ENCODE measurements around the gene SH2B3.
"Not testable (repeated sequence)": the region's sequence is repeated elsewhere in the genome, so short reads cannot be mapped to it uniquely, and the experiment has no call there.

The SH2B3 gene

DNA sequence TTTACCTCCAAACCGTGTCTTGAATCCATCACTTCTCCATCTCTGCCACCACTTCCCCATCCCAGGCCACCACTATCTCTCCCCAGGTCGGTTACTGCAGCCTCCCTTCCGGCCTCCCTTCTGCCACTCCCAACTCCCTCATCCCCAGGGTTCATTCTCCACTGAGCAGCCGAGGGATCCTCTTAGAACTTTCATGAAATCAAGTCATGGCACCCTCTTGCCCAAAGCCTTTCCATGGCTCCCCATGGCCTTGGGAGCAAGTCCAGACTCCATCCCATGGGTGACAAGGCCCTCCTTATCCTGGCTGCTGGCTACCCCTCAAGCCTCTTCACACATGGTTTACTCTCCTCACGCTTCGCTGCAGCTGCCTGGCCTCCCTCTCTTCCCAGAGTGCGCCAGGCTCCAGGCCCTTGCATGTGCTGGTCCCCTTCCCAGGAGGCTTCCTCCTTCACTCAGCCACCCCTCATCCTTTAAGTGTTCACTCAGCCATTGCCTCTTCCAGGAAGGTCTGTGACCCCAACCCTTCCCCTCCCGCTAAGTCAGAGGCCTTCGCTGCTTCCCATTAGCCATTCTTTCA lies 17.9 kb upstream of the SH2B3 start:
- DNase-seq, result no peak

DNA sequence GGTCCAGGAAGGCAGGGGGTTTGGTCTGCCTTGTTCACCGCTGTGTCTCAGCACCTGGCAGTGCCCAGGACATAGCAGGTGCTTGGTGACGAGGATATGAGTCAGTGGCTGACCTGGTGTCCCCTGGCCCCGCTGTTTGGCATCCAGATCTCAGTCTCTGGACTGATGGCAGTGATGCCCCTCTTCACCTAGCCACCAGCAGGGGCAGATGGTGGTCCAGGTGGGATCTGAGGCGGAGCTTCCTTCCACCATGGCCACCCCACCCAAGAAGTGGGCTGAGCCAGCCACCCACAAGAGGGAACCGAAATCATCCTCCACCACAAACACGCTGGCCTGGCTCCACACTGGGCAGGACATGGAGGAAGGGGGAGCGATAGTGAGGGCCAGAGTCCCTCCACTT lies 16.1 kb upstream of the SH2B3 start:
- DNase-seq, result no peak

DNA sequence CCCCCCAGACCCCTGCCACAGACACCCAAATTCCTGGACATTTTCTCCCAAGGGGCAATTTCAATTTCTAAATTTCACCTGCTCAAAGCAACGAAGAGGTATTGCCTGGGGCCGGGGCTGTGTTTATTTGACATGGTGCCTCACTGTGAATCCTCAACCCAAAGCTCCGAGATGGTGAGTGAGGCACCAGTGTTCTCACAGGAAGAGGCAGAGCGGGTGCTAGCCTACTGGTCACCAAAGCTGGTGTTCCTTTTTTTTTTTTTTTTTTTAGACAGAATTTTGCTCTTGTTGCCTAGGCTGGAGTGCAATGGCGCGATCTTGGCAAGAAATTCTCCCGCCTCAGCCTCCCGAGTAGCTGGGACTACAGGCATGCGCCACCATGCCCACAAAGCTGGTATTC lies 14.8 kb upstream of the SH2B3 start:
- DNase-seq, result no peak

DNA sequence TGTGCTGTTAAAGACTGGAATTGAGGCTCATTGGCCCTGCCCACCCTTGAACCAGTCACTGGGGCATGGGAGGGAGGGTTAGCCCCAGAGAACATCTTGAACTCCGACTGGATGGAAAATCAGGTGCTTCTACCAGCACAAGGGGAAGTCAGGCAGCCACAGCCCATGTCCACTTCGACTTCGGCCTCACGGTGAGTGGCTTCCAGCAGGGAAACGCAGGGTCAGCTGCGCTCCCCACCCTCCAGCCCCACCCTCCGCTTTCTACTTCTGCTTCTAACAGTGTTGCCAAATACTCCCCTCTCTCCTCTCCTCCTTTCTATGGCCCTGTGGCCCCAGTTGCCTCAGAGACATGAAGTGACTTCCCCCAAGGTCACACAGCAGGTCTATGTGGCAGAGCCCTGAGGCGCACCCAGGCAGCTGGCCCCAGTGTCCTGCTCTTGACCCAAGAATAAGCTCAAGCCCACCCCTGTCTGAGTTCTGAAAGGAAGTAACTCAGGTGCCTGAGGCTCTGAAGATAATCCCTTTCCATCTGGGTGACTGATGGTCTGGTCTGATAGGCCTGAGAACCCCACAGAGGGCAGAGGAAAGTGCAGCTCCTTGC lies 11.9 kb upstream of the SH2B3 start:
- no peak for DNase-seq

DNA sequence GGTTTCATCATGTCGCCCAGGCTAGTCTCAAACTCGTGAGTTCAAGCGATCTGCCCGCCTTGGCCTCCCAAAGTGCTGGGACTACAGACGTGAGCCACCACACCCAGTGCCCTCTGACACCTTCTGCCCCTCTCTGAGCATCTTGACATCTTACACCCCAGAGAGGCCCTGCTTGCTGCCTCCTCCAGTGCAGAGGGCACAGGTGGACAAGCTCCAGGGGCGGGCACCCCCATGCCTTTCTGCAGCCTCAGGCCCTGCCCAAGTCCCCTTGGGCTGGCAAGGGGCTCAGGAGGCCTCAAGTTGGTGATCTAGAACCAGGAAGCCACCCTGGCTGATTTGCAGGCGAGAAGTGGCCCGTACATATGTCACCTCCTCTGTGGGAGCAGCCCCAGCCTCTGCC lies 11.2 kb upstream of the SH2B3 start:
- no peak for DNase-seq

DNA sequence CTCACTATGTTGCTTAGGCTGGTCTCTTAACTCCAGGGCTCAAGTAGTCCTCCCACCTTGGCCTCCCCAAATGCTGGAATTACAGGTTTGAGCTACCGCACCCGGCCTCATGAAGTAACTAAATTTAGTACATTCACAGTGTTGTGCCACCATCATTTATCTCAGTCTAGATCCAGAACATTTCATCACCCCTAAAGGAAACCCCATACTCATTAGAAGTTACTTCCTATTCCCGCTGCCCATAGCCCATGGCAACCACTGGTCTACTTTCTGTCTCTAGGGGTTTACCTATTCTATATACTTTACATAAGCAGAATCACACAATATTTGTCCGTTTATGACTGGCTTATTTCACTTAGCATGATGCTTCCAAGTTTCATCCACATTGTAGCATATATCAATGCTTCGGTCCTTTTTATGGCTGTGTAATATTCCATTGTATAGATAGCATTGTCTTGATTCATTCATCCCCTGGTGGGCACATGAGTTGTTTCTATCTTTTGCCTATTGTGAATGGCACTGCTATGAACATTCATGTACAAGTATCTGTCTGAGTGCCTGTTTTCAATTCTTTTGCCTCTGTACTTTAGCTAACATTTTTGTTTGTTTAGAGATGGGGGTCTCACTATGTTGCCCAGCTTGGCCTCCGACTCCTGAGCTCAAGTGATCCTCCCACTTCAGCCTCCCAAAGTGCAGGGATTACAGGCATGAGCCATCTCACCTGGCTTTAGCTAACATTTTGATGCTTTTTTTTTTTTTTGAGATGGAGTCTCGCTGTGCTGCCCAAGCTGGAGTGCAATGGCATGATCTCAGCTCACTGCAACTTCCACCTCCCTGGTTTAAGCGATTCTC lies 10.2 kb upstream of the SH2B3 start:
- DNase-seq, result no peak

DNA sequence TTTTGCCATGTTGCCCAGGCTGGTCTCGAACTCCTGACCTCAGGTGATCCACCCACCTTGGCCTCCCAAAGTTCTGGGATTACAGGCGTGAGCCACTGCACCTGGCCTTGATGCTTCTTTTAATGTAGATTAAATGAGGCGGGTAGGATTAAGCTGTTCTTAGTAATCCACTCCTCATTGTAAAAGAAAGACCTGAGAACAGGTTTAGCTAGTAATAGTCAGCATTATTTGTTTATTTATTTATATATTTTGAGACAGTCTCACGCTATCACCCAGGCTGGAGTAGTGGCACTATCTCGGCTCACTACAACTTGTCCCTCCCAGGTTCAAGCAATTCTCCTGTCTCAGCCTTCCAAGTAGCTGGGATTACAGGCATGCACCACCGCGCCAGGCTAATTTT lies 9.5 kb upstream of the SH2B3 start:
- DNase-seq, result not testable (repeated sequence)

DNA sequence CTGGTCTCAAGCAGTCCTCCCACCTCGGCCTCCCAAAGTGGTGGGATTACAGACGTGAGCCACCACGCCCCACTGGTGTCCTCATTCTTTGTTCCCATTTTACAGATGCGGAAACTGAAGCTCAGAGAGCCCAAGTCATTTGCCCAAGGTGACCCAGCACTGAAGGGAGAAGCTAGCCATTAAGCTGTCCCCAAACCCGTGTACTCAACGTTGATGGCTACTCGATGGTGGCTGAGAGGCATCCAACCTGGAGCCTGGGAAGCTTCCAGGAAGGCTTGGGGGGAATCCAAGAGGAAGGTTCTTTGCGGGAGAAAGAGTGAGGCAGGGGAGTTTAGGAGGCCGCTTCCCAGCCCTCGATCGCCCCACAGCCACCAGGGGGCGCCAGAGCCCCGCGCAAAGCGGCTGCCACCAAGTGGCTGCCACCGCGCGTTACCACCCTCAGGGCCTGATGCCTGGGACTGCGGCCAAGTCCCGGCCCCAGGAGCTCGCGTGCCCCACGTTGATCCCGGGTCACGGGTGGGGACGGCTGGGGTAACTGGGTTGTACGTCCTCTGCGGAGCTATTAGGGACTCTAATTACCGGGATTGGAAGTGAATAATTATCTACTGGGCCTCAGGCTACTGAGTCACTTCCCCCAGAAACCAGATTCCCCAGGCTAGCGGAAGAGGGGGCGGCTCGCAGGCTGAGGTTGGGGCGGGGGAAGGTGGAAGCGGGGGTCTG lies 8.8 kb upstream of the SH2B3 start:
- DNase-seq, result peak; percentile 67 to 76

DNA sequence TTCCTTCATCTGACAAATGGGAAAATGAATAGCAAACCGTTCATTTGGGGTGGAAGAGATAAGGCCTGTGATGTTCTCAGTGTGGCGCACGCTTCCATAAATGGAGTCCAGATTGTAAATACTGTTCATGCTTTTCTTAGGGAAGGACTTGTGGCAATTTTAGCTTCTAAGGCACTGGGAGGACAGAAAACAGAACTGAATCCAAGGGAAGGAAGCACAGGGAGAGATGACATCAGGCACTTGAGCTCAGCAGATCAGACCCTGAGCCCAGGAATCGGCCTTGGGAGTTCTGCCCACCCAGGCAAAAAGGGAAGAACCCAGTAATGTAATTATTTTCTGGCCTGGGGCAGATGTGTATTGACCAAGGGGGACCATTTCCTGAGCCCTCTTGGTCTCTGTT lies 7.2 kb upstream of the SH2B3 start:
- DNase-seq, result no peak

DNA sequence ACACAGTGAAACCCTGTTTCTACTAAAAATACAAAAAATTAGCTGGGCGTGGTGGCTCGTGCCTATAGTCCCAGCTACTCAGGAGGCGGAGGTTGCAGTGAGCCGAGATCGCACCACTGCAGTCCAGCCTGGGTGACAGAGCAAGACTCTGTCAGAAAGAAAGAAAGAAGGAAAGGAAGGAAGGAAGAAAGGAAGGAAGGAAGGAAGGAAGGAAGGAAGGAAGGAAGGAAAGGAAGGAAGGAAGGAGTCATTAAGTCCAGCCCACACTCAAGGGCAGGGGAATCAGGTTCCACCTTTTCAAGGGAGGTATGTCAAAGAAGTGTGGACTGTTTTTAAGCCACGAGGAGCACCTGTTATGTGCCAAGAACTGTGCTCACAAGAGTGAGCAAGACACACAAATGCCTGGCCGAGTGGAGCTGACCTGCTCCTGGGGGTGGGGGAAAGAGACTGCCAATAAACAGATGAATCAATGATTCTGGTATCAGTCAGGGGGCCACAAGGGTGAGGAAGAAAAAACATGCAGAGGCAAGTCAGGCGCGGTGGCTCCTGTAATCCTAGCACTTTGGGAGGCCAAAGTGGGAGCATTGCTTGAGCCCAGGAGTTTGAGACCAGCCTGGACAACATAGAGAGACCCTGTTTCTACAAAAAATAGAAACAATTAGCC lies 5.8 kb upstream of the SH2B3 start:
- not testable (repeated sequence) for DNase-seq

DNA sequence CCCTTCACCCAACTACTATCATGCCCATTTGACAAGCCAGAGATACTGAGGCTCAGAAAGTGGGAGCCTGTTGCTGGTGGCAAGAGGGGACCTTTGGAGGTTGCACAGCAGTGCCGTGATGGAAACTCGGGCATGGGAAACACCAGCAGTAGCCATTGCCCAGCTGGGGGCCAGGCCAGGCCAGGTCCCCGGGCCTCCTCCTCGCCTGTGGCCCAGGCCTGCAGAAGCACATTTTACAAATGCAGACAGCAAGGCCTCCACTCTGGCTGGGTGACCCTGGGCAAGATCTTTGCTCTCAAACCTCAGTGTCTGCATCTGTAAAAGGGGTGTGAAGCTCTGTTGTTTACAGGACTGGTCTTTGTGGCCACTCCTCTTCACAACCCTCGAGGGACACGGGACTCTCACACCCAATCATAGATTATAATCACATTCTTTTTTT lies 4.5 kb upstream of the SH2B3 start:
- DNase-seq, result no peak

DNA sequence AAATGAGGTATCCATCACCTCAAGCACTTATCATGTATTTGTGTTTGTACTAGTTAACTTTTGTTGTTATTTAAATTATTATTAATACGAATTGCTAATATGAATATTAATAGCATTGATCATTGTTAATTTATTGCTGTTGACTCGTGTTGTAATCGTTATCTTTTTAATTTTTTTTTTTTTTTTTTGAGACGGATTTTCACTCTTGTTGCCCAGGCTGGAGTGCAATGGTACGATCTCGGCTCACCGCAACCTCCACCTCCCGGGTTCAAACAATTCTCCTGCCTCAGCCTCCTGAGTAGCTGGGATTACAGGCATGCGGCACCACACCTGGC lies 3.3 kb upstream of the SH2B3 start:
- not testable (repeated sequence) for DNase-seq

DNA sequence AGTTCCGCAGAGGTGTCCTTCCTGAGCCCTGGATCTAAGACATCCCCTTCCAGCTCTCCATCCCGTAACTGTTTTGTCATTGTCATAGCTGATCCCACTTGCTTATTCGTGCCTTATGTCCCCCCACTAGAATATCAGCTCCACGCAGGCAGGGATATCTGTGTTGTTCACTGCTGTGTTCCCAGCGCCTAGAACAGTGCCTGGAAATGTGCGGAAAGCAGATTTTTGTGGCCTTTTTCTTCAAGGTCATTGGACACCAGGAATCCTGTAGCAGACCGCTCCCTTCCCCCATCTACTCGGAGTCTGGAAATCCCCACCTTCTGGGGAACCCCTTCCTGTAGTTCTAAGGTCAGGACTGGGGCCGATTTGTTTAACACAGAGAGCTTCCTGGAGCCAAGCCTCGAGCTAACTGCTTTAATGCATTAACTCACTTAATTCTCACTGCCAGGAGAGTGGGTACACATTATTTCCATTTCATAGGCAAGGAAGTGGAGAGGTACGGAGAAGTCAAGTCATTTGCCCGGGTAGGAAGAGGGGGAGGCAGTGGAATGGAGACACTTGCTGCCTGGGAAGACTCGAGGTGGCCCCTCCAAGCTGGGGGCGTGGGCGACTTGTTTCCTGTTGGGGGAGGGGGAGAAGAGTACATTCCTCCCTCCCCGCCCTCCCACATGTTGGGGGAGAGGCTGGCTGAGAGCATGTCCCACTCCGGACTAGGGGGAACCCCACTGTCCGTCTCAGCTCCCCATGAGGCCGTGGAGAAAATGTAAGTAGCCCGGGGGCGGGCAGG lies 1.2 kb upstream of the SH2B3 start:
- DNase-seq, result no peak

DNA sequence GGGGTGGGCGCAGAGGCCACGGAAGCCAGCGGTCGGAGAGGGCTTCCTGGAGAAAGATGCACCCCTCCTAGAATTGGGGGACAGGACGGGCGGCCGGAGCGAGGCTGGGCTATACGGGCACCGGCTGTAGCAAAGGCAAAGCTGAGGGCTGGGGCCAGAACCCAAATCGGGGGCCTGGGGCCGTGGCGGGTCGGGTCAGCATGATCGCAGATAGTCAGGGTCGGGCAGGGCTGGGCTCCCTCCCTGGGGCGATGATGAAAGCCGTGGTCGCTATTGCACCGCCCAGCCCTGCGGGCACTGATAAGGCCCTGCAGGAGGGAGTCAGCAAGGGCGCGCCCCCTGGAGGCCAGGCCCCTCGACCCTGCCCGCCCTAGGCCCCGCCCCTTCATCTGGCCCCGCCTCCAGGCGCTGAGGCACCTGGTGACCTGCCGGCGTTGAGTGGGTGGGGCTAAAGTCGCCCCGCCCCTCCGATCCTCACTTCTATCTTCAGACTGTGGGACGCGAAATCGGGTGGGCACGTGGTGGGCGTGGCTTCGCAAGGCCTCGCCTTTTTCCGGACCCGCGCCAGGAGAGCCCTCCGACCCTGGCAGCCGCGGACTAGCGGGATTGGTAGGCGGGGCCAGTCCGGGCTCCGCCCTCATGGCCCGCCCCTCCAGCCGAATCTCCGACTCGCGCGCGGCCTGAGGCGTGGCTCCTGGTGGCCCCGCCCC lies 419 bp upstream of the SH2B3 start:
- peak; percentile 85 to 93 for DNase-seq

DNA sequence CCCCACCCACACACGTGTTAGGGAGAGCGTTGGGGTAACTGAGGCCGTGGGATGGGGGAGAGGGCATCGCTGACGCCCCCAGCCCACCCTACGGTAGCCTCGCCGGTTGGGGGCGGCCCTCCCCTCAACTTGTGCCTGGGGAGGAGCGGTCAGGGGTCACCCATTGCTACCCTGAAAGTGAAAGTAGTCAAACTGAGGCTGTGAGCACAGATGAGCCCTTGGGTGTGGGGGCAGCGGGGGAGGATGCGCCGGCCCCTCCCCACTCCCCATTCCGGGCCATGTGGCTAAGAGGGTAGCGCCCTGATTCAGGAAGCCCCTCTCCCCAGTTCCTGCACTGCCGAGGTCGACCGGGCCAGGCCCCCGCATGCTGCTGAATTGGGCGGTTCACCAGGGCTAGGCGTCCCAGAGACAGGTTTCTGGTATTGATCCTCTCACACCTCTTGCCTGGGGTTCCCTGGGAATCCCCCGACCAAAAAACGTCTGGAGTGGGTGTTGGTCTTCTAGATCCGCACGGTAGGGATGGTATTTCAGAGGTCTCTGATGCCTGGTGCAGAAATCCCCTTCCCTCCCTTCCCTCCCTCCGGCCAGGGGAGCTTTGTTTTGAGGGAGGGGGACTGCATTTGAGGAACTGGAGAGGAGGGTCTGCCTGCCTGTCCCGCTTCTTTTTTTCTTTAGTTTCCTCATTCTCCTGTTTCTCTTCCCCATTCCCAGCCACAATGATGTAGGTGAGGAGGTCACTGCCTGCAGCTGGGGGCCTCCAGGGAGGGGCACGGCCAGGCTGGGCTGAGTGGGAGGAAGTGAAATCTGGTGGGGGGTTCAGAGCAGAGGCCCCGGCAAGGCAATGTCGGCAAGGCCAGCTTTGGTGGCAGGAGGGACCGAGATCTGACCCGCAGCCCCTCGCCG lies 1.0 kb downstream of the SH2B3 start:
- peak in 1 of 2 donors; percentile 31 for DNase-seq

DNA sequence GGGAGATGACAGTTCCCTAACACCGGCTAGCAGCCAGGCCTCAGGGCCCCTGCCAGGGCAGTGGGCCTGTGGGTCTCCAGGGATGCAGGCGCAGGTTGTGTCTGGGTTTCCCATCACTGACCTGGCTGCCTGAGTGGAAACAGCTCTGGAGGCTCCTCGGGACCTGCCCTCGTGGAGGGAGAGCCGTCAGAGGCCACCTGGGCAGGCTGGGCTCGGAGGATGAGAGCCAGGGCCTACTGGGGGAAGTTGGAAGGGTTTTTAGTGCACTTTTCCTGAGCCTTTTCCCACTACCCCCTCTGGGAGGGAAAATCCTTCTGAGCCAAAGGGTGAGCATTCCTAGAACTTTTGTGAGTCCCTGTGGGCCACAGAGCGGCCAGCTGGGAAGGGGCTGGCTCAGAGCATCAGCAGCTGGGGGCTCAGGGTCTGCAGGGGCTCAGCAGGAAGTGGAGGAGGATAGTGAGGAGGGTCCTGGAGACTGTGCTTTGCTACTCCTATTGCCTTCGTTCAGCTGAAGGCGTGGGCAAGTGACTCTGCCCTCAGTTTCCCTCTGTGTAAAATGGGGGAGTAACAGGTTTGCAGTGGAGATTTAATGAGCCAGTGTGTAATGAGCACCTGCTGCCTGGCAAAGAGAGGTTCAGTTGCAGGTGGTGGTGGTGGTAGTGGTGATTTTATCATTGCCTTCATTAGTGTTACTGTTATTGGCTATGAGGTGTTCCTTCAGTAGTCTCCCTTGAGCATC lies 1.8 kb downstream of the SH2B3 start:
- no peak for DNase-seq

DNA sequence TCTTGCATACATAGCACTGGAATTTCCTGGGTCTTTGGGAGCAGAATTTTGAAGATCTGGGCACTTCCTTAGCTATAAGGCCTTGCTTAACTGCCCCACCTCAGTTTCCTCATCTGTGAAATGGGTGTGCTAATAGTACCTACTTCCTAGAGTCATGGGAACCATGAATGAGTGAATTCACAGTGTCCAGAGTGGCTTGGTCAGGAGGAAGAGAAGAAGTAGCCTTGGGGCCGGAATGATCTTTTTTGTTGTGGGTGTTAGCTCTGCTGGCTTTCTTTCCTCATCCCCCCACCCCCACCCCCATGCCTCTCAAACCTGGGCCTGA lies 2.4 kb downstream of the SH2B3 start:
- no peak for DNase-seq

DNA sequence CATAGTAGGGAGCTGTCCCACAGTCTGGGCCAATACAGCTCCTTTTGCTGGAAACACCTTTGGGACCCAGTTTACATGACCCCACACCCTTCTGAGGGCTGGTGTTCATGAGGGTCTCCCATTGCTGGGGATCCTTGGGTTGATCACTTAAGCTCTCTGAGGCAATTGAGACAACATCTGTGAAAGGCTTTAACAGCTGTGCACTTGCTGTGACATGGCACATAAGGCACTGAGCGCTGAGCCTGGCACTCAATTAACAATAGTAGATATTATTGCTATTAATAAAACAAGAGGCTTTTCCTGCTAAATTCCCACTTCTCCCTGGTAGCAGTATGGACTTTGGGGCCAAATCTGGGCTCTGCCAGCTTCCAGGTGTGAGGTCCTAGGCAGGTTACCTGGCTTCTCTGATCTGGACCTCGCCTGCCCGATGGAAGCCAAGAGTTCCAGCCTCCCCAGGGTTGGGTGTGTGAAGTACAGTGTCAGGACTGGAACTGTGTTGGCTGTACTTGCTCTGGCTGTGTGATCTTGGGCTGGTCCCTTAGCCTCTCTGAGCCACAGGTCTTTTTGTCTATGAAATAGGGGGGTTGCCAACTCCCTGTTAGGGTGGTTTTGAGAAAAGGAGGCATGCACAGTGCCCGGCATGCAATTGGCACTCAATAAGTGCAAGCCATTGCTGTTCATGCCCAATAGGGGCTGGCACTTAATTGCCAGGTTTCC lies 3.1 kb downstream of the SH2B3 start:
- DNase-seq, result no peak

DNA sequence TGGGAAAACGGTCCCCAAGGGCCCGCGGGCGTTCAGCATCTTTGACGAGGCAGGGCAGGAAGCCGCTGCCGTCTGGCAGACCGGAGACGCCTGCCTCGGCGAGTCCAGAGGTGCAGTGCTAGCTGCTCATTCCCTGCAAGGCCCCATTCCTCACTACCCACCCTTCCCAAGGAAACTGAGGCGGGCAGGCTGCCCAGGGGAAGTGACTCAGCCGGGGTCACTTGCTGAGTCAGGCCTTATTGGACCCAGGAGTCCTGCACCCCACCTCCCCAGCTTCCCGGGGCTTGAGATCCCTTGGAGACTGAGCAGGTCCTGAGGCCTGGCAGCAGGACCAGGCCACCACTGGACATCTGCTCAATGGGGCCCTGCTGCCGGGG lies 3.7 kb downstream of the SH2B3 start:
- no peak for DNase-seq
